Measurements from ENCODE around the gene IPO11.
A peak's percentile ranks its signal among the peaks of the same experiment; 100 is the strongest.

The IPO11 gene

GRCh38 chr5:62376064-62376463 is 36.5 kb upstream of the IPO11 start:
- Histone ChIP-seq H3K9ac (ENCODE audit: insufficient read length, low read depth) (no peak overlapping the region), H3K4me3 (ENCODE audit: insufficient read length, low read depth) (no peak overlapping the region), H3K4me1 (ENCODE audit: insufficient read depth, insufficient read length) (no peaks in the 10 kb centered on the region), H3K36me3 (ENCODE audit: insufficient read depth, insufficient read length, low read length) (peaks cover 67% of the 10 kb centered on the region), H3K9me3 (ENCODE audit: insufficient read depth, low read length) (no peaks in the 10 kb centered on the region), H3K27me3 (ENCODE audit: insufficient read depth, insufficient read length) (no peaks in the 10 kb centered on the region)
- TF ChIP-seq ZNF274 (IDR thresholded peaks at IDR 0.05; ENCODE audit: low read depth, low read length) (no peak), YY1 (IDR thresholded peaks at IDR 0.05; ENCODE audit: insufficient read depth, insufficient read length) (no peak), SUZ12 (IDR thresholded peaks at IDR 0.05; ENCODE audit: extremely low read depth, insufficient read depth, insufficient read length) (no peak)
- no peak for DNase-seq (ENCODE audit: low read depth, low spot score)

- no peaks in the 10 kb centered on the region for H3K4me1 ChIP-seq (ENCODE audit: insufficient read depth, insufficient read length)
- H3K4me3 ChIP-seq (ENCODE audit: insufficient read length, low read depth), result no peak overlapping the region
- H3K27me3 ChIP-seq (ENCODE audit: insufficient read depth, insufficient read length), result no peaks in the 10 kb centered on the region
- DNase-seq (ENCODE audit: low read depth, low spot score), result no peak
- H3K9ac ChIP-seq (ENCODE audit: insufficient read length, low read depth), result no peak overlapping the region
- TF ChIP-seq YY1 (IDR thresholded peaks at IDR 0.05; ENCODE audit: insufficient read depth, insufficient read length), result no peak
- no peak for TF ChIP-seq ZNF274 (IDR thresholded peaks at IDR 0.05; ENCODE audit: low read depth, low read length)
- TF ChIP-seq SUZ12 (IDR thresholded peaks at IDR 0.05; ENCODE audit: extremely low read depth, insufficient read depth, insufficient read length), result no peak
- no peaks in the 10 kb centered on the region for H3K9me3 ChIP-seq (ENCODE audit: insufficient read depth, low read length)
- H3K36me3 ChIP-seq (ENCODE audit: insufficient read depth, insufficient read length, low read length), result peaks cover 71% of the 10 kb centered on the region
Measured at GRCh38 chr5:62385131-62385530, 27.4 kb upstream of the IPO11 start.

GRCh38 chr5:62385816-62386400 is 26.7 kb upstream of the IPO11 start:
- H3K9ac ChIP-seq (ENCODE audit: insufficient read length, low read depth), result no peak overlapping the region
- H3K36me3 ChIP-seq (ENCODE audit: insufficient read depth, insufficient read length, low read length), result peaks cover 69% of the 10 kb centered on the region
- no peaks in the 10 kb centered on the region for H3K4me1 ChIP-seq (ENCODE audit: insufficient read depth, insufficient read length)
- H3K4me3 ChIP-seq (ENCODE audit: insufficient read length, low read depth), result no peak overlapping the region
- H3K9me3 ChIP-seq (ENCODE audit: insufficient read depth, low read length), result no peaks in the 10 kb centered on the region
- no peak for DNase-seq (ENCODE audit: low read depth, low spot score)
- no peak for TF ChIP-seq YY1 (IDR thresholded peaks at IDR 0.05; ENCODE audit: insufficient read depth, insufficient read length)
- no peak for TF ChIP-seq ZNF274 (IDR thresholded peaks at IDR 0.05; ENCODE audit: low read depth, low read length)
- TF ChIP-seq SUZ12 (IDR thresholded peaks at IDR 0.05; ENCODE audit: extremely low read depth, insufficient read depth, insufficient read length), result no peak
- H3K27me3 ChIP-seq (ENCODE audit: insufficient read depth, insufficient read length), result no peaks in the 10 kb centered on the region

- no peak overlapping the region for H3K4me3 ChIP-seq (ENCODE audit: insufficient read length, low read depth)
- H3K9ac ChIP-seq (ENCODE audit: insufficient read length, low read depth), result no peak overlapping the region
- H3K27me3 ChIP-seq (ENCODE audit: insufficient read depth, insufficient read length), result no peaks in the 10 kb centered on the region
- no peaks in the 10 kb centered on the region for H3K9me3 ChIP-seq (ENCODE audit: insufficient read depth, low read length)
- TF ChIP-seq YY1 (IDR thresholded peaks at IDR 0.05; ENCODE audit: insufficient read depth, insufficient read length) (no peak), ZNF274 (IDR thresholded peaks at IDR 0.05; ENCODE audit: low read depth, low read length) (no peak), SUZ12 (IDR thresholded peaks at IDR 0.05; ENCODE audit: extremely low read depth, insufficient read depth, insufficient read length) (no peak)
- H3K4me1 ChIP-seq (ENCODE audit: insufficient read depth, insufficient read length), result no peaks in the 10 kb centered on the region
- DNase-seq (ENCODE audit: low read depth, low spot score), result no peak
- peaks cover 64% of the 10 kb centered on the region for H3K36me3 ChIP-seq (ENCODE audit: insufficient read depth, insufficient read length, low read length)
Measured at GRCh38 chr5:62386824-62387223, 25.7 kb upstream of the IPO11 start.

GRCh38 chr5:62395210-62395950 is 17.2 kb upstream of the IPO11 start:
- H3K27me3 ChIP-seq (ENCODE audit: insufficient read depth, insufficient read length), result no peaks in the 10 kb centered on the region
- no peak overlapping the region for H3K9ac ChIP-seq (ENCODE audit: insufficient read length, low read depth)
- no peaks in the 10 kb centered on the region for H3K9me3 ChIP-seq (ENCODE audit: insufficient read depth, low read length)
- no peak overlapping the region for H3K4me3 ChIP-seq (ENCODE audit: insufficient read length, low read depth)
- peaks cover 66% of the 10 kb centered on the region for H3K36me3 ChIP-seq (ENCODE audit: insufficient read depth, insufficient read length, low read length)
- no peaks in the 10 kb centered on the region for H3K4me1 ChIP-seq (ENCODE audit: insufficient read depth, insufficient read length)
- DNase-seq (ENCODE audit: low read depth, low spot score), result no peak
- TF ChIP-seq SUZ12 (IDR thresholded peaks at IDR 0.05; ENCODE audit: extremely low read depth, insufficient read depth, insufficient read length), result no peak
- TF ChIP-seq YY1 (IDR thresholded peaks at IDR 0.05; ENCODE audit: insufficient read depth, insufficient read length), result no peak
- TF ChIP-seq ZNF274 (IDR thresholded peaks at IDR 0.05; ENCODE audit: low read depth, low read length), result no peak

GRCh38 chr5:62403411-62404250 is 8.9 kb upstream of the IPO11 start, which contains the start of gene DIMT1:
Gene DIMT1 (minus strand): TSS chr5:62403905. CDS start chr5:62403772, 133 bp downstream.
- Histone ChIP-seq H3K36me3 (ENCODE audit: insufficient read depth, insufficient read length, low read length) (peaks cover 22% of the 10 kb centered on the region), H3K9me3 (ENCODE audit: insufficient read depth, low read length) (no peaks in the 10 kb centered on the region), H3K9ac (ENCODE audit: insufficient read length, low read depth) (peak within 1 kb of the TSS; percentile 88), H3K27me3 (ENCODE audit: insufficient read depth, insufficient read length) (no peaks in the 10 kb centered on the region), H3K4me3 (ENCODE audit: insufficient read length, low read depth) (peak within 1 kb of the TSS; percentile 88), H3K4me1 (ENCODE audit: insufficient read depth, insufficient read length) (no peaks in the 10 kb centered on the region)
- TF ChIP-seq YY1 (IDR thresholded peaks at IDR 0.05; ENCODE audit: insufficient read depth, insufficient read length) (no peak), SUZ12 (IDR thresholded peaks at IDR 0.05; ENCODE audit: extremely low read depth, insufficient read depth, insufficient read length) (no peak), ZNF274 (IDR thresholded peaks at IDR 0.05; ENCODE audit: low read depth, low read length) (no peak)
- peak; percentile 91 for DNase-seq (ENCODE audit: low read depth, low spot score)

- no peak for TF ChIP-seq SUZ12 (IDR thresholded peaks at IDR 0.05; ENCODE audit: extremely low read depth, insufficient read depth, insufficient read length)
- no peak for TF ChIP-seq YY1 (IDR thresholded peaks at IDR 0.05; ENCODE audit: insufficient read depth, insufficient read length)
- TF ChIP-seq ZNF274 (IDR thresholded peaks at IDR 0.05; ENCODE audit: low read depth, low read length), result no peak
- DNase-seq (ENCODE audit: low read depth, low spot score), result no peak
- Histone ChIP-seq H3K27me3 (ENCODE audit: insufficient read depth, insufficient read length) (no peaks in the 10 kb centered on the region), H3K9me3 (ENCODE audit: insufficient read depth, low read length) (no peaks in the 10 kb centered on the region), H3K4me3 (ENCODE audit: insufficient read length, low read depth) (peak overlapping the region; percentile 92), H3K4me1 (ENCODE audit: insufficient read depth, insufficient read length) (no peaks in the 10 kb centered on the region), H3K9ac (ENCODE audit: insufficient read length, low read depth) (no peak overlapping the region), H3K36me3 (ENCODE audit: insufficient read depth, insufficient read length, low read length) (no peaks in the 10 kb centered on the region)
Measured at GRCh38 chr5:62413711-62414110, 1.1 kb downstream of the IPO11 start.

Data from NT2/D1 (cell line).